Measurements from ENCODE around the gene C11orf86. TPM values are rescaled to one million over a fixed set of nuclear protein-coding genes. Genes with fewer than 3 reads are reported as not detected.
"Not testable (repeated sequence)": the region's sequence is repeated elsewhere in the genome, so short reads cannot be mapped to it uniquely, and the experiment has no call there.

C11orf86 gene
- total RNA-seq, 1 experiment from 2014 or later, result not detected

- H3K27me3 ChIP-seq (replicated peaks; ENCODE audit: insufficient read depth, low read depth, low read length, poor library complexity), result no peaks in the 10 kb centered on the region
- no TSS peak for BruUV-seq (replicated peaks)
- ChIA-PET POLR2A (ENCODE audit: low non-redundant PET) (interaction anchor here (0.6 kb wide), 1 partner anchor 12 kb away, joined by 3 read pairs; no protein-coding TSS in a partner anchor), CTCF (no interaction called here)
- no peaks in the 10 kb centered on the region for H3K36me3 ChIP-seq (ENCODE audit: insufficient read depth, low read length, poor library complexity, severe bottlenecking)
- intact Hi-C loops (cut with micrococcal nuclease; ENCODE audit: unreplicated experiment), result no loop called here
- no peak overlapping the region for H3K27ac ChIP-seq (ENCODE audit: low read depth, low read length, poor library complexity, severe bottlenecking)
- DNase-seq (ENCODE audit: low spot score), result no peak
- H3K9me3 ChIP-seq (ENCODE audit: low read depth, low read length, poor library complexity, severe bottlenecking), result no peaks in the 10 kb centered on the region
- no peak overlapping the region for H3K4me3 ChIP-seq (ENCODE audit: low read depth, low read length, poor library complexity, severe bottlenecking)
- peaks cover 3% of the 10 kb centered on the region for H3K4me1 ChIP-seq (ENCODE audit: insufficient read depth, low read length, poor library complexity, severe bottlenecking)
- TF ChIP-seq EZH2 (IDR thresholded peaks at IDR 0.05; ENCODE audit: borderline replicate concordance, low read depth, low read length, poor library complexity, severe bottlenecking) (no peak), CTCF (conservative IDR thresholded peaks at IDR 0.05; ENCODE audit: low read depth, low read length) (no peak)
Observed at GRCh38 chr11:67001332-67001731, 26.2 kb downstream of the C11orf86 start.

GRCh38 chr11:67002297-67002913 is 27.3 kb downstream of the C11orf86 start:
- TF ChIP-seq CTCF (conservative IDR thresholded peaks at IDR 0.05; ENCODE audit: low read depth, low read length), result no peak
- no peak for TF ChIP-seq EZH2 (IDR thresholded peaks at IDR 0.05; ENCODE audit: borderline replicate concordance, low read depth, low read length, poor library complexity, severe bottlenecking)
- intact Hi-C loops (cut with micrococcal nuclease; ENCODE audit: unreplicated experiment), result no loop called here
- CTCF ChIA-PET, result interaction anchor here (0.5 to 0.7 kb wide), 2 partner anchors 19 to 564 kb away, joined by 3 read pairs; partner anchors contain the start of gene MRPL11
- BruUV-seq (replicated peaks), result no TSS peak
- H3K4me3 ChIP-seq (ENCODE audit: low read depth, low read length, poor library complexity, severe bottlenecking), result no peak overlapping the region
- H3K9me3 ChIP-seq (ENCODE audit: low read depth, low read length, poor library complexity, severe bottlenecking), result no peaks in the 10 kb centered on the region
- no peak overlapping the region for H3K27ac ChIP-seq (ENCODE audit: low read depth, low read length, poor library complexity, severe bottlenecking)
- H3K4me1 ChIP-seq (ENCODE audit: insufficient read depth, low read length, poor library complexity, severe bottlenecking), result peaks cover 6% of the 10 kb centered on the region
- POLR2A ChIA-PET (ENCODE audit: low non-redundant PET), result no interaction called here
- no peaks in the 10 kb centered on the region for H3K36me3 ChIP-seq (ENCODE audit: insufficient read depth, low read length, poor library complexity, severe bottlenecking)
- no peaks in the 10 kb centered on the region for H3K27me3 ChIP-seq (replicated peaks; ENCODE audit: insufficient read depth, low read depth, low read length, poor library complexity)
- DNase-seq (ENCODE audit: low spot score), result no peak

GRCh38 chr11:67002921-67003411 is 27.9 kb downstream of the C11orf86 start:
- Histone ChIP-seq H3K9me3 (ENCODE audit: low read depth, low read length, poor library complexity, severe bottlenecking) (no peaks in the 10 kb centered on the region), H3K4me1 (ENCODE audit: insufficient read depth, low read length, poor library complexity, severe bottlenecking) (peaks cover 6% of the 10 kb centered on the region), H3K36me3 (ENCODE audit: insufficient read depth, low read length, poor library complexity, severe bottlenecking) (no peaks in the 10 kb centered on the region), H3K27me3 (replicated peaks; ENCODE audit: insufficient read depth, low read depth, low read length, poor library complexity) (no peaks in the 10 kb centered on the region), H3K27ac (ENCODE audit: low read depth, low read length, poor library complexity, severe bottlenecking) (no peak overlapping the region), H3K4me3 (ENCODE audit: low read depth, low read length, poor library complexity, severe bottlenecking) (no peak overlapping the region)
- POLR2A ChIA-PET (ENCODE audit: low non-redundant PET), result no interaction called here
- no TSS peak for BruUV-seq (replicated peaks)
- intact Hi-C loops (cut with micrococcal nuclease; ENCODE audit: unreplicated experiment), result no loop called here
- CTCF ChIA-PET, result interaction anchor here (0.5 to 0.7 kb wide), 2 partner anchors 19 to 564 kb away, joined by 3 read pairs; partner anchors contain the start of gene MRPL11
- DNase-seq (ENCODE audit: low spot score), result no peak
- no peak for TF ChIP-seq EZH2 (IDR thresholded peaks at IDR 0.05; ENCODE audit: borderline replicate concordance, low read depth, low read length, poor library complexity, severe bottlenecking)

GRCh38 chr11:67005200-67005599 is 30.1 kb downstream of the C11orf86 start:
- POLR2A ChIA-PET (ENCODE audit: low non-redundant PET); H3K4me3 ChIP-seq (ENCODE audit: low read depth, low read length, poor library complexity, severe bottlenecking); DNase-seq (ENCODE audit: low spot score); H3K36me3 ChIP-seq (ENCODE audit: insufficient read depth, low read length, poor library complexity, severe bottlenecking); H3K27me3 ChIP-seq (replicated peaks; ENCODE audit: insufficient read depth, low read depth, low read length, poor library complexity); H3K9me3 ChIP-seq (ENCODE audit: low read depth, low read length, poor library complexity, severe bottlenecking); intact Hi-C loops (cut with micrococcal nuclease; ENCODE audit: unreplicated experiment); H3K4me1 ChIP-seq (ENCODE audit: insufficient read depth, low read length, poor library complexity, severe bottlenecking); BruUV-seq (replicated peaks); CTCF ChIA-PET; H3K27ac ChIP-seq (ENCODE audit: low read depth, low read length, poor library complexity, severe bottlenecking): not testable (repeated sequence)
